Mesenchymal stem cell (in vitro differentiated cells and primary cell): ENCODE results near the gene SNX3.

Experiments
- DNase-seq: peaks from one replicate; pipeline ENCODE4 v3.0.0-alpha.2; 2013
- H2AFZ ChIP-seq: one replicate; pipeline ENCODE4 v1.6.1; 2013; ENCODE audit warnings: low read depth, mild to moderate bottlenecking, control low read depth, inconsistent platforms, low read length, moderate library complexity
- H2AK5ac ChIP-seq: 2 replicates; pipeline ENCODE4 v1.6.1; 2013; ENCODE audit warnings: low read length, moderate library complexity, mild to moderate bottlenecking, inconsistent platforms; ENCODE audit not compliant: severe bottlenecking
- H2BK120ac ChIP-seq: one replicate; pipeline ENCODE4 v1.6.1; 2013; ENCODE audit warnings: low read depth, mild to moderate bottlenecking, inconsistent platforms, low read length, moderate library complexity
- H2BK12ac ChIP-seq, 2 experiments: one replicate each; pipeline ENCODE4 v1.6.1; 2013; ENCODE audit warnings: inconsistent platforms in 2 of 2, low read length in 2 of 2, mild to moderate bottlenecking in 2 of 2, moderate library complexity in 2 of 2, control low read depth in 1 of 2
- H2BK15ac ChIP-seq: one replicate; pipeline ENCODE4 v1.6.1; 2013; ENCODE audit warnings: mild to moderate bottlenecking, low read depth, inconsistent platforms; ENCODE audit not compliant: poor library complexity, severe bottlenecking
- H2BK5ac ChIP-seq: 2 replicates; pipeline ENCODE4 v1.6.1; 2013; ENCODE audit warnings: low read depth, mild to moderate bottlenecking, low read length, control low read depth, inconsistent platforms; ENCODE audit not compliant: poor library complexity, severe bottlenecking
- H3K14ac ChIP-seq, 2 experiments: one replicate each; pipeline ENCODE4 v1.6.1; 2013; ENCODE audit warnings: inconsistent platforms in 2 of 2, low read length in 2 of 2, control low read depth in 1 of 2, mild to moderate bottlenecking in 1 of 2, moderate library complexity in 1 of 2
- H3K18ac ChIP-seq, 2 experiments: one replicate each; pipeline ENCODE4 v1.6.1; 2013; ENCODE audit warnings: inconsistent platforms in 2 of 2, low read length in 2 of 2, control low read depth in 1 of 2, low read depth in 1 of 2, mild to moderate bottlenecking in 1 of 2
- H3K23ac ChIP-seq, 2 experiments: one replicate each; pipeline ENCODE4 v1.6.1; 2013; ENCODE audit warnings: inconsistent platforms in 2 of 2, low read length in 2 of 2, mild to moderate bottlenecking in 2 of 2, moderate library complexity in 2 of 2, control low read depth in 1 of 2
- H3K27ac ChIP-seq: 2 replicates; pipeline ENCODE4 v1.5.1; 2013; ENCODE audit warnings: mild to moderate bottlenecking, moderate library complexity, low read length, control low read depth, inconsistent platforms; ENCODE audit not compliant: poor library complexity, severe bottlenecking
- H3K27me3 ChIP-seq, 2 experiments: 2 replicates each; pipeline versions ENCODE4 v1.6.1 to v1.7.0; 2013; ENCODE audit warnings: low read length in 2 of 2, mild to moderate bottlenecking in 2 of 2, moderate library complexity in 2 of 2, control low read depth in 1 of 2, inconsistent platforms in 1 of 2; ENCODE audit not compliant: control insufficient read depth in 1 of 2, insufficient read depth in 1 of 2
- H3K36me3 ChIP-seq, 2 experiments: 2 replicates each; pipeline versions ENCODE4 v1.6.1 to v1.7.0; 2013; ENCODE audit warnings: low read length in 2 of 2, control low read depth in 1 of 2, inconsistent platforms in 1 of 2, low read depth in 1 of 2, mild to moderate bottlenecking in 1 of 2; ENCODE audit not compliant: insufficient read depth in 2 of 2, control insufficient read depth in 1 of 2
- H3K4ac ChIP-seq, 2 experiments: one replicate each; pipeline ENCODE4 v1.6.1; 2013; ENCODE audit warnings: inconsistent platforms in 2 of 2, low read length in 2 of 2, mild to moderate bottlenecking in 2 of 2, moderate library complexity in 2 of 2, control low read depth in 1 of 2, low read depth in 1 of 2
- H3K4me1 ChIP-seq: 2 replicates; pipeline ENCODE4 v1.6.1; 2013; ENCODE audit warnings: low read depth, low read length, control low read depth; ENCODE audit not compliant: control insufficient read depth, insufficient read depth
- H3K4me2 ChIP-seq: 2 replicates; pipeline ENCODE4 v1.6.1; 2013; ENCODE audit warnings: low read length, mild to moderate bottlenecking, inconsistent platforms; ENCODE audit not compliant: poor library complexity, severe bottlenecking
- H3K4me3 ChIP-seq, 2 experiments: 2 replicates each; pipeline versions ENCODE4 v1.5.1 to v1.7.0; 2013; ENCODE audit warnings: low read length in 2 of 2, mild to moderate bottlenecking in 2 of 2, control low read depth in 1 of 2, low read depth in 1 of 2; ENCODE audit not compliant: insufficient read depth in 1 of 2
- H3K79me1 ChIP-seq: replicated peaks from 2 replicates; pipeline ENCODE4 v1.6.1; 2013; ENCODE audit warnings: mild to moderate bottlenecking, control low read depth, low read length, inconsistent platforms; ENCODE audit not compliant: poor library complexity, severe bottlenecking
- H3K9ac ChIP-seq: 2 replicates; pipeline ENCODE4 v1.7.0; 2013; ENCODE audit warnings: mild to moderate bottlenecking, low read length, moderate library complexity
- H3K9me3 ChIP-seq: 2 replicates; pipeline ENCODE4 v1.7.0; 2013; ENCODE audit warnings: mild to moderate bottlenecking, low read length; ENCODE audit not compliant: control insufficient read depth
- H4K8ac ChIP-seq: one replicate; pipeline ENCODE4 v1.6.1; 2013; ENCODE audit warnings: inconsistent platforms, mild to moderate bottlenecking, low read length, moderate library complexity
- H4K91ac ChIP-seq: one replicate; pipeline ENCODE4 v1.6.1; 2013; ENCODE audit warnings: mild to moderate bottlenecking, low read length, inconsistent platforms
- WGBS: methylation state at CpG from one replicate; pipeline ENCODE4 v1.1.7; 2013; ENCODE audit warnings: mixed read lengths; 5-methylcytosine and 5-hydroxymethylcytosine counted together

The SNX3 gene

GRCh38 chr6:108287373-108287772, 26.5 kb upstream of the SNX3 start:
- no peak overlapping the region for H2BK5ac ChIP-seq
- H2BK120ac ChIP-seq, result no peak overlapping the region
- no peaks in the 10 kb centered on the region for H3K36me3 ChIP-seq
- H3K9ac ChIP-seq, result no peak overlapping the region
- no peaks in the 10 kb centered on the region for H3K9me3 ChIP-seq
- no peak overlapping the region for H2BK15ac ChIP-seq
- H2AK5ac ChIP-seq, result no peak overlapping the region
- H4K91ac ChIP-seq, result no peak overlapping the region
- no peak overlapping the region for H3K23ac ChIP-seq
- no peak for DNase-seq
- H4K8ac ChIP-seq, result no peak overlapping the region
- H3K4me3 ChIP-seq, result no peak overlapping the region
- H3K4me2 ChIP-seq, result no peak overlapping the region
- no peak overlapping the region for H3K14ac ChIP-seq
- no peak overlapping the region for H2BK12ac ChIP-seq
- no peak overlapping the region for H3K4ac ChIP-seq
- H3K27ac ChIP-seq, result no peak overlapping the region
- H3K4me1 ChIP-seq, result no peaks in the 10 kb centered on the region
- H3K79me1 ChIP-seq, result no peaks in the 10 kb centered on the region
- H3K27me3 ChIP-seq, result no peaks in the 10 kb centered on the region
- whole genome bisulfite sequencing, result 95% methylated on average over 3 of the region's 3 CpGs
- no peak overlapping the region for H3K18ac ChIP-seq
- no peak overlapping the region for H2AFZ ChIP-seq

- WGBS, result 80% methylated on average over 2 of the region's 4 CpGs
- H2AFZ ChIP-seq, result no peak overlapping the region
- H3K27ac ChIP-seq, result no peak overlapping the region
These were observed 25.5 kb upstream of the SNX3 start for GRCh38 chr6:108286366-108286765.

GRCh38 chr6:108285381-108285780, 24.5 kb upstream of the SNX3 start:
- Histone ChIP-seq H2AK5ac (no peak overlapping the region), H2BK15ac (no peak overlapping the region), H2BK120ac (no peak overlapping the region), H3K4me2 (no peak overlapping the region), H2BK12ac (no peak overlapping the region), H3K27me3 (no peaks in the 10 kb centered on the region), H3K36me3 (no peaks in the 10 kb centered on the region), H2AFZ (no peak overlapping the region), H3K79me1 (no peaks in the 10 kb centered on the region), H3K27ac (no peak overlapping the region), H2BK5ac (no peak overlapping the region), H3K9me3 (no peaks in the 10 kb centered on the region), H3K9ac (no peak overlapping the region), H3K23ac (no peak overlapping the region), H3K4me1 (no peaks in the 10 kb centered on the region), H4K91ac (no peak overlapping the region), H3K14ac (no peak overlapping the region), H3K4ac (no peak overlapping the region), H3K4me3 (no peak overlapping the region), H4K8ac (no peak overlapping the region), H3K18ac (no peak overlapping the region)
- no peak for DNase-seq

More at GRCh38 chr6:108286366-108286765, 25.5 kb upstream of the SNX3 start:
- no peak overlapping the region for H2BK120ac ChIP-seq
- no peak overlapping the region for H3K4me2 ChIP-seq
- H3K4ac ChIP-seq, result no peak overlapping the region
- H4K91ac ChIP-seq, result no peak overlapping the region
- H3K79me1 ChIP-seq, result no peaks in the 10 kb centered on the region
- no peaks in the 10 kb centered on the region for H3K36me3 ChIP-seq
- H3K23ac ChIP-seq, result no peak overlapping the region
- H3K18ac ChIP-seq, result no peak overlapping the region
- no peak overlapping the region for H2BK15ac ChIP-seq
- no peaks in the 10 kb centered on the region for H3K4me1 ChIP-seq
- H2BK12ac ChIP-seq, result no peak overlapping the region
- H4K8ac ChIP-seq, result no peak overlapping the region
- no peak overlapping the region for H2AK5ac ChIP-seq
- no peak overlapping the region for H3K9ac ChIP-seq
- no peaks in the 10 kb centered on the region for H3K9me3 ChIP-seq
- no peak overlapping the region for H2BK5ac ChIP-seq
- H3K14ac ChIP-seq, result no peak overlapping the region
- no peak for DNase-seq
- H3K27me3 ChIP-seq, result no peaks in the 10 kb centered on the region
- no peak overlapping the region for H3K4me3 ChIP-seq

- H3K27ac ChIP-seq, result no peak overlapping the region
- 67% methylated on average over 4 of the region's 4 CpGs for WGBS
- no peaks in the 10 kb centered on the region for H3K79me1 ChIP-seq
- no peak overlapping the region for H3K4me3 ChIP-seq
- no peak overlapping the region for H2BK12ac ChIP-seq
- no peaks in the 10 kb centered on the region for H3K4me1 ChIP-seq
- no peak overlapping the region for H3K4me2 ChIP-seq
- DNase-seq, result no peak
- no peak overlapping the region for H3K18ac ChIP-seq
- H3K23ac ChIP-seq, result no peak overlapping the region
- no peak overlapping the region for H3K4ac ChIP-seq
- H2BK120ac ChIP-seq, result no peak overlapping the region
- H4K91ac ChIP-seq, result no peak overlapping the region
- no peaks in the 10 kb centered on the region for H3K27me3 ChIP-seq
- H3K14ac ChIP-seq, result no peak overlapping the region
- H2BK15ac ChIP-seq, result no peak overlapping the region
- H4K8ac ChIP-seq, result no peak overlapping the region
- H2AFZ ChIP-seq, result no peak overlapping the region
- H3K9ac ChIP-seq, result no peak overlapping the region
- no peaks in the 10 kb centered on the region for H3K36me3 ChIP-seq
- H2AK5ac ChIP-seq, result no peak overlapping the region
- no peak overlapping the region for H2BK5ac ChIP-seq
- no peaks in the 10 kb centered on the region for H3K9me3 ChIP-seq
These were observed 17.0 kb upstream of the SNX3 start for GRCh38 chr6:108277831-108278230.
